Liver (tissue), 9 donors: ENCODE measurements around the gene PACS1. TPM values are rescaled to one million over a fixed set of nuclear protein-coding genes. Genes with fewer than 3 reads are reported as not detected.

Experiments used
- DNase-seq: peaks from one replicate; pipeline ENCODE4 v3.0.0-alpha.2; 2017; ENCODE audit warnings: low spot score
- H3K27ac ChIP-seq, 2 donors: one replicate each; pipeline ENCODE4 v1.7.0; 2013; ENCODE audit warnings: inconsistent platforms in 2 of 2, low read length in 2 of 2, control low read depth in 1 of 2, low read depth in 1 of 2, mild to moderate bottlenecking in 1 of 2
- H3K27me3 ChIP-seq, 4 donors: one replicate each; pipeline versions ENCODE4 v1.6.1 to v1.7.0; 2013; ENCODE audit warnings: low read length in 3 of 4, inconsistent platforms in 1 of 4, mild to moderate bottlenecking in 1 of 4, moderate library complexity in 1 of 4; ENCODE audit not compliant: control insufficient read depth in 4 of 4, insufficient read depth in 4 of 4
- H3K36me3 ChIP-seq, 4 donors: one replicate each; pipeline versions ENCODE4 v1.6.1 to v1.7.0; 2013; ENCODE audit warnings: low read length in 3 of 4, mild to moderate bottlenecking in 3 of 4, low read depth in 1 of 4, moderate library complexity in 1 of 4; ENCODE audit not compliant: control insufficient read depth in 4 of 4, insufficient read depth in 3 of 4
- H3K4me1 ChIP-seq, 4 donors: one replicate each; pipeline versions ENCODE4 v1.6.1 to v1.7.0; 2013; ENCODE audit warnings: low read length in 3 of 4, mild to moderate bottlenecking in 3 of 4, moderate library complexity in 1 of 4; ENCODE audit not compliant: control insufficient read depth in 4 of 4, insufficient read depth in 4 of 4
- H3K4me3 ChIP-seq, 3 donors: one replicate each; pipeline versions ENCODE4 v1.6.1 to v1.7.0; 2013; ENCODE audit warnings: low read length in 3 of 3, control low read depth in 1 of 3, low read depth in 1 of 3, mild to moderate bottlenecking in 1 of 3
- H3K9ac ChIP-seq, 2 donors: one replicate each; pipeline ENCODE4 v1.7.0; 2013; ENCODE audit warnings: low read length in 2 of 2, mild to moderate bottlenecking in 2 of 2, moderate library complexity in 2 of 2, control low read depth in 1 of 2, low read depth in 1 of 2
- H3K9me3 ChIP-seq, 4 donors: one replicate each; pipeline versions ENCODE4 v1.6.1 to v1.7.0; 2013; ENCODE audit warnings: low read length in 3 of 4; ENCODE audit not compliant: control insufficient read depth in 4 of 4
- ATF3 ChIP-seq: IDR thresholded peaks from 2 replicates; pipeline ENCODE4 v1.6.1; 2016; ENCODE audit warnings: antibody characterized with exemption
- FOXA2 ChIP-seq: IDR thresholded peaks from 2 replicates; pipeline ENCODE4 v1.6.1; 2016; ENCODE audit warnings: antibody characterized with exemption
- GABPA ChIP-seq, 2 donors: IDR thresholded peaks in 1 of 2; conservative IDR thresholded peaks in 1 of 2; 2 replicates each; pipeline ENCODE4 v1.6.1; 2016; ENCODE audit warnings: antibody characterized with exemption in 2 of 2, mild to moderate bottlenecking in 1 of 2, moderate library complexity in 1 of 2
- HNF4A ChIP-seq, 2 donors: conservative IDR thresholded peaks; 2 replicates each; pipeline ENCODE4 v1.6.1; 2016; ENCODE audit warnings: antibody characterized with exemption in 2 of 2, mild to moderate bottlenecking in 2 of 2
- HNF4G ChIP-seq: IDR thresholded peaks from 2 replicates; pipeline ENCODE4 v1.6.1; 2016; ENCODE audit warnings: antibody characterized with exemption
- JUND ChIP-seq, 2 donors: IDR thresholded peaks; 2 replicates each; pipeline ENCODE4 v1.6.1; 2016; ENCODE audit warnings: antibody characterized with exemption in 2 of 2
- MAX ChIP-seq: IDR thresholded peaks from 2 replicates; pipeline ENCODE4 v1.6.1; 2016; ENCODE audit warnings: antibody characterized with exemption
- RAD21 ChIP-seq, 2 donors: IDR thresholded peaks; 2 replicates each; pipeline ENCODE4 v1.6.1; 2016; ENCODE audit warnings: antibody characterized with exemption in 2 of 2, mild to moderate bottlenecking in 2 of 2
- REST ChIP-seq: IDR thresholded peaks from 2 replicates; pipeline ENCODE4 v1.6.1; 2016; ENCODE audit warnings: antibody characterized with exemption, mild to moderate bottlenecking
- RXRA ChIP-seq, 2 donors: IDR thresholded peaks; 2 replicates each; pipeline ENCODE4 v1.6.1; 2017 to 2018; ENCODE audit warnings: antibody characterized with exemption in 2 of 2, mild to moderate bottlenecking in 1 of 2
- SP1 ChIP-seq: IDR thresholded peaks from 2 replicates; pipeline ENCODE4 v1.6.1; 2018; ENCODE audit warnings: antibody characterized with exemption, mild to moderate bottlenecking
- TAF1 ChIP-seq: conservative IDR thresholded peaks from 2 replicates; pipeline ENCODE4 v1.6.1; 2016; ENCODE audit warnings: antibody characterized with exemption, mild to moderate bottlenecking
- YY1 ChIP-seq: IDR thresholded peaks from 2 replicates; pipeline ENCODE4 v1.6.1; 2016; ENCODE audit warnings: antibody characterized with exemption, mild to moderate bottlenecking
- ZBTB33 ChIP-seq: IDR thresholded peaks from 2 replicates; pipeline ENCODE4 v1.6.1; 2016; ENCODE audit warnings: antibody characterized with exemption
- WGBS: extraction: QIAGEN DNeasy Blood & Tissue Kit; methylation state at CpG from one replicate; pipeline ENCODE4 v1.1.7; 2013; 5-methylcytosine and 5-hydroxymethylcytosine counted together
- polyA plus RNA-seq, 2 donors: library from polyadenylated mRNA; stranded (reverse) in 1 of 2; unstranded in 1 of 2; fragments of 200-250 nt in 1 of 2; fragments of >200 nt in 1 of 2; fragmentation: Nextera tagmentation in 1 of 2; extraction: Ambion mirVana in 1 of 2; gene quantifications; one replicate each; pipeline versions ENCODE4 v1.2.1 to v1.2.3, GENCODE V29; 2013 to 2015
- total RNA-seq, 2 donors: library from RNA; depleted of rRNA; stranded (reverse); fragments of >200 nt; gene quantifications; one replicate each; pipeline ENCODE4 v1.2.3, GENCODE V29; 2014
- TF ChIP-seq, protein P1 (sequence below): fragments of 150-350 bp; IDR thresholded peaks from 2 replicates; pipeline ENCODE4 v1.5.1; 2017; ENCODE audit warnings: improper control_type of control experiment, low read depth, low read length; ENCODE audit not compliant: missing input control
- donor health status: healthy.
- donor health status: healthy.
- donor health status: healthy.
- donor health status: healthy.
- donor health status: healthy.

Gene PACS1
- total and polyA plus RNA-seq, 4 donors: 2.7 to 9.1 (median 7.3) TPM

GRCh38 chr11:66142370-66143263 is 72.5 kb downstream of the PACS1 start:
- no peak for DNase-seq
- 93% methylated on average over 12 of the region's 12 CpGs for WGBS
- TF ChIP-seq HNF4G (no peak), FOXA2 (no peak), HNF4A (conservative IDR thresholded peaks at IDR 0.05) (no peak), RXRA (IDR thresholded peaks at IDR 0.05) (no peak), MAX (no peak), GABPA (IDR thresholded peaks at IDR 0.05 in 1 of 2, conservative IDR thresholded peaks at IDR 0.05 in 1 of 2) (no peak), ZBTB33 (no peak), ATF3 (no peak), TAF1 (no peak), YY1 (no peak), JUND (IDR thresholded peaks at IDR 0.05) (no peak), RAD21 (IDR thresholded peaks at IDR 0.05) (no peak), REST (no peak), SP1 (no peak)
- TF ChIP-seq, protein P1, sequence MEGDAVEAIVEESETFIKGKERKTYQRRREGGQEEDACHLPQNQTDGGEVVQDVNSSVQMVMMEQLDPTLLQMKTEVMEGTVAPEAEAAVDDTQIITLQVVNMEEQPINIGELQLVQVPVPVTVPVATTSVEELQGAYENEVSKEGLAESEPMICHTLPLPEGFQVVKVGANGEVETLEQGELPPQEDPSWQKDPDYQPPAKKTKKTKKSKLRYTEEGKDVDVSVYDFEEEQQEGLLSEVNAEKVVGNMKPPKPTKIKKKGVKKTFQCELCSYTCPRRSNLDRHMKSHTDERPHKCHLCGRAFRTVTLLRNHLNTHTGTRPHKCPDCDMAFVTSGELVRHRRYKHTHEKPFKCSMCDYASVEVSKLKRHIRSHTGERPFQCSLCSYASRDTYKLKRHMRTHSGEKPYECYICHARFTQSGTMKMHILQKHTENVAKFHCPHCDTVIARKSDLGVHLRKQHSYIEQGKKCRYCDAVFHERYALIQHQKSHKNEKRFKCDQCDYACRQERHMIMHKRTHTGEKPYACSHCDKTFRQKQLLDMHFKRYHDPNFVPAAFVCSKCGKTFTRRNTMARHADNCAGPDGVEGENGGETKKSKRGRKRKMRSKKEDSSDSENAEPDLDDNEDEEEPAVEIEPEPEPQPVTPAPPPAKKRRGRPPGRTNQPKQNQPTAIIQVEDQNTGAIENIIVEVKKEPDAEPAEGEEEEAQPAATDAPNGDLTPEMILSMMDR: no peak
- no peak overlapping the region for H3K4me3 ChIP-seq
- no peak overlapping the region for H3K27ac ChIP-seq
- no peaks in the 10 kb centered on the region for H3K9me3 ChIP-seq
- peaks cover 0 to 2% (median 0%) of the 10 kb centered on the region in 4 donors for H3K36me3 ChIP-seq
- peaks cover 0 to 9% (median 6%) of the 10 kb centered on the region in 4 donors for H3K4me1 ChIP-seq
- no peak overlapping the region for H3K9ac ChIP-seq
- no peaks in the 10 kb centered on the region for H3K27me3 ChIP-seq
